Stimulated activated CD8-positive, alpha-beta memory T cell treated with anti-CD3 and anti-CD28 coated beads, Interleukin-4, amount 100 ng/mL, for 48 hours (primary cell): ENCODE measurements around the gene NEK8.
"Not testable (repeated sequence)": the region's sequence is repeated elsewhere in the genome, so short reads cannot be mapped to it uniquely, and the experiment has no call there.

Experiments
- DNase-seq: peaks from one replicate; pipeline ENCODE4 v3.0.0-alpha.2; 2020

NEK8 gene

GRCh38 chr17:28710861-28711722 lies 17.5 kb upstream of the NEK8 start:
- DNase-seq: peak; percentile 96

- no peak for DNase-seq
Measured at GRCh38 chr17:28711723-28712031, 16.9 kb upstream of the NEK8 start, which contains the start of gene PROCA1. Gene PROCA1, minus strand, starts transcription at chr17:28711888. Its CDS starts 228 bp downstream, at chr17:28711660.

- DNase-seq: peak; percentile 82
Measured at GRCh38 chr17:28712032-28712704, 16.4 kb upstream of the NEK8 start.

GRCh38 chr17:28712705-28713415 lies 15.7 kb upstream of the NEK8 start:
- DNase-seq: no peak

GRCh38 chr17:28714281-28714680 lies 14.3 kb upstream of the NEK8 start:
- DNase-seq: no peak

GRCh38 chr17:28715217-28715616 lies 13.4 kb upstream of the NEK8 start:
- no peak for DNase-seq

- no peak for DNase-seq
Measured at GRCh38 chr17:28716740-28717577, 11.6 kb upstream of the NEK8 start.

GRCh38 chr17:28717578-28718332 lies 10.8 kb upstream of the NEK8 start, which contains the start of gene RAB34:
Gene RAB34, minus strand, starts transcription at chr17:28717868. Its CDS starts 602 bp downstream, at chr17:28717266.
- peak; percentile 65 for DNase-seq

- no peak for DNase-seq
Measured at GRCh38 chr17:28718333-28719020, 10.1 kb upstream of the NEK8 start.

- DNase-seq: no peak
Measured at GRCh38 chr17:28719021-28719433, 9.6 kb upstream of the NEK8 start.

- peak; percentile 65 for DNase-seq
Measured at GRCh38 chr17:28720247-28720996, 8.2 kb upstream of the NEK8 start.

- not testable (repeated sequence) for DNase-seq
Measured at GRCh38 chr17:28720997-28721329, 7.6 kb upstream of the NEK8 start.

GRCh38 chr17:28722417-28723158 lies 6.0 kb upstream of the NEK8 start:
- no peak for DNase-seq

- no peak for DNase-seq
Measured at GRCh38 chr17:28723159-28723835, 5.3 kb upstream of the NEK8 start.

GRCh38 chr17:28723836-28724499 lies 4.6 kb upstream of the NEK8 start:
- DNase-seq: not testable (repeated sequence)

GRCh38 chr17:28724500-28725165 lies 4.0 kb upstream of the NEK8 start:
- DNase-seq: peak; percentile 48

- peak; percentile 67 for DNase-seq
Measured at GRCh38 chr17:28725166-28725659, 3.4 kb upstream of the NEK8 start.
